Measurements from ENCODE around the gene SH3TC1.

Gene SH3TC1

DNA sequence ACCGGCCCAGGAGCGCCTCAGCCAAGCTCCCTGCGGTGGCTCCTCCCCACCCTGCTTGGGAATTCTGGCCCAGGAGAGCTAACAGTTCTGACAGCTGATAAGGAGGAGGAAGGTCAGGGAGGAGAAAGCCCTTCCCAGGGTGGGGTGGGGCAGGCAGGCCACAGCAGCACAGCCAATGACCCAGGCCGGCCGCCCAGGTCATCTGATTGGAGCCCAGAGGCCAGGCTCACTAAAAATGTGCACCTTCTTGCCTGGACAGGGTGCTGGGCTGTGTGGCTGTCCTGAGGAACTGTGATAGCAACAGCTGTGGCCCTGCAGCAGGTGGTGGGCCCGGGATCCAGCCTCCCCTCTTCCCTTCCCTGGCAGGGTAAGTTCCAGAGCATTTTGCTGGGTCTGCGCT lies 17.2 kb upstream of the SH3TC1 start:
- no peak for DNase-seq

DNA sequence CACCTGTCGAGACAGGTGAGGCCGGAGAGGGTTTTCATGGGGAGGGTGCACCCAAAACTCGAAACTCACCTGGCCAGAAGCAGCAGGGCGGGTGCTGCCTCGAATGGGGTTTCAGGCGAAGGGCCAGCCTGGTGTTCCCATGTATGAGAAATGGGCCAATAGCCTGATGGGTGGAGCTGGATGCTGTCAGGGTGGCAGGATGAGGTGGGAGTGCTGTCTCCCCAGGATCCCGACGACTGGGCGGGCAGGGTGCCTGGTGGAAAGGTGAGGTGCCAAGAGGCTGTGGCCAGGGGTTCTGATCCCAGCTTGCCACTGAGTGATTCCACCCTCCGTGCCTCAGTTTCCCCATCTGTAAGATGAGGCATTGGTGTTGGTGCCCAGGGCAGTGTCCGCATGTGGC lies 16.8 kb upstream of the SH3TC1 start:
- no peak for DNase-seq

GRCh38 chr4:8182858-8183725 lies 16.0 kb upstream of the SH3TC1 start:
- DNase-seq: no peak

DNA sequence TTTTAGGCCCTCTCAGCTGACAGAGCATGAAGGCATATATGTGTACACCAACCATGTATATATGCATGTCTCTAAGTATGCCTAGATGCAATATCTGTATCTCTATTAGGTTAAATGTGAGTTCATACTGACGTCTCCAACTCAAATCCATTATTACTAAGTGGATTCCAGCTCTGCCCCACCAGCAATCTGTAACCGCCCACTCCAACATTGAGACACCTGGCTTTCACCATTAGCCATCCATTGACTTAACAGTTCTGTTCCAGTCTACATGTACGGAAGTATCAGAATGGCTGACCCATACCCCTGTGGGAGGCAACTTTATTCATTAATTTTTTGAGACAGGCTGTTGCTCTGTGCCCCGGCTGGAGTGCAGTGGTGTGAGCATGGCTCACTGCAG lies 15.0 kb upstream of the SH3TC1 start:
- no peak for DNase-seq

GRCh38 chr4:8185295-8185694 lies 13.8 kb upstream of the SH3TC1 start:
- no peak for DNase-seq

- DNase-seq: no peak
Measured at GRCh38 chr4:8185930-8186329, 13.2 kb upstream of the SH3TC1 start.

DNA sequence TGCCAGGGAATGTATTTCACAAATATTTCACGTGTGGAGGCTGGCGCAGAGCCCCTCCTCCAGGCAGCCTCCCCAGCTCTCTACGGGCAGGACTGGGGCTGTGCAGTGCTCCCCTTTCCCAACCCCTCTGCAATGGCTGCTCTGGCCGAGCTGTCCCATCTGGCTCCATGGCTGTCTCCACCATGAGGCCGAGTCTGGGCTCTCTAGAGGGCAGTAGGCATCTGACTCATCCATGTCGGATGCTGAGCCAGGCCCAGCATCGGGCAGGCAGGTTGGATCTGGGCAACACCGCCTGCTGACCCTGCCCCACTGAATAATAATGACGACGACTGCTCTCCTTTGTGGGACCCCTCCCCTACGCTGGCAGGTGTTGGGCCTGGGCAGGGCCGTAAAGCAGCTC lies 11.0 kb upstream of the SH3TC1 start:
- DNase-seq: no peak

DNA sequence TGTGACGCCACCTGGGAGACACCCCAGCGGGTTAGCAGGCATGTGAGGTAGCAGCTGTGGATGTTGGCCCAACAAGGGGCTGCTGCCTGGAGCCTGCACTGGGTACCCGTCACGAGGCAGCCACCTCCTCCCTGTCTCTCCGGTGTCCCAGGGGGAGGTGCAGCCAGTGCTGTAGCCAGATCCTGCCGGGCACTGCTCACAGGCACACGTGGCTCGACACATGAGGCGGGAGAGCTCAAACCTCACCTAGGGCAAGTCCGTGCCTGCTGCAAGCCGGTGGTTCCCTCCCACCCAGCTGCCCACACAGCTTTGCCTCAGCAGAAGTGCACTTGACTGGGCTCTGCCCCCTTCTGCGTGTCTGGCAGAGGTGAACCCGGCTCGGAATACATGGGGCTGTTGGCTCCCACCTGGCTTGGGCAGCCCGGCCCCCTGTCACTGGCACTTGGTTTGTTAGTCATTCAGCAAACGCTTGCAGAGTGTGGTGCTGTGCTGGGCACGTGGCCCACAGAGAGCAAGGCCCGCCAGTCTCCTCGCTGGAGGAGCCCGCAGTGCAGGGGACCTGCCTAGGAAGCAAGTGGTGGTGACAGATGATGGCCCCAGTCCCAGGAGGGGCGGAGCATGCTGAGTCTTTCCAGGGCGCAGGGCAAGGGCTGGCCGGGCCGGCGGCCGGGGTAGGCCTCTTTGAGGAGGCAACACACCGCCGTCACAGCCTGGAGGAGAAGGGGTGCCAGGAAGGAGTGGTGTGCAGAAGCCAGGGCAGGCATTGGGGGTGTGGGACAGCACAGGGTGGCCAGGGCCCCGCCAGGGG lies 10.1 kb upstream of the SH3TC1 start:
- peak; percentile 37 for DNase-seq

- DNase-seq: no peak
Measured at GRCh38 chr4:8189551-8190466, 9.3 kb upstream of the SH3TC1 start.

DNA sequence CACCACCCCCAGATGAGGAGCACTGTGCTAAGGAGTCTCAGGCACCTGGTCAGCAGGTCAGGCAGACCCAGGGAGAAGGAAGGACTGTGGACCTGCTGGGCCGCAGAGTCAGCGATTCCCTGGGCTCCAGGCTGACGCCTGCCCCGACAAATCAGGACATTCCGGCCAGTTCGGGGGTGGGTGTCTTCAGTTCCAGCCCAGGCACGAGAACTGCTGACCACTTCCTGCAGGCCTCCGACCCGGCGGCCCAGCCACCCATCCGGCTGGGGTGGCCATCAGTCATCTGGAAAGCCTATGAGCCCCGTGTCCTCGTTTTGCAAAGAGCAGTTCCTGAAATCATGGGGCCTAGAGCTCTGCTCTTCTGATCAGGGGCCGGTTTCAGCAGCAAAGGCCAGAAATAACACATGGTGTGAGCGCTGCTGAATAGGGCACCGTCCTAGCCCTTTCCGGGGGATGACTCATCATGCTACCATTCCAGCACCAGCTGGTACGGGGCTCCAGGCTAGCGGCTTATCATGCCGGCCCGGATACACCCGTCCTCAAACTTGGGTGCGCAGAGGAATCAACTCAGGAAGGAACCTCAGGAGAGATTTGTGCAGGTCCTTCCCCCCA lies 7.8 kb upstream of the SH3TC1 start:
- DNase-seq: peak; percentile 42

DNA sequence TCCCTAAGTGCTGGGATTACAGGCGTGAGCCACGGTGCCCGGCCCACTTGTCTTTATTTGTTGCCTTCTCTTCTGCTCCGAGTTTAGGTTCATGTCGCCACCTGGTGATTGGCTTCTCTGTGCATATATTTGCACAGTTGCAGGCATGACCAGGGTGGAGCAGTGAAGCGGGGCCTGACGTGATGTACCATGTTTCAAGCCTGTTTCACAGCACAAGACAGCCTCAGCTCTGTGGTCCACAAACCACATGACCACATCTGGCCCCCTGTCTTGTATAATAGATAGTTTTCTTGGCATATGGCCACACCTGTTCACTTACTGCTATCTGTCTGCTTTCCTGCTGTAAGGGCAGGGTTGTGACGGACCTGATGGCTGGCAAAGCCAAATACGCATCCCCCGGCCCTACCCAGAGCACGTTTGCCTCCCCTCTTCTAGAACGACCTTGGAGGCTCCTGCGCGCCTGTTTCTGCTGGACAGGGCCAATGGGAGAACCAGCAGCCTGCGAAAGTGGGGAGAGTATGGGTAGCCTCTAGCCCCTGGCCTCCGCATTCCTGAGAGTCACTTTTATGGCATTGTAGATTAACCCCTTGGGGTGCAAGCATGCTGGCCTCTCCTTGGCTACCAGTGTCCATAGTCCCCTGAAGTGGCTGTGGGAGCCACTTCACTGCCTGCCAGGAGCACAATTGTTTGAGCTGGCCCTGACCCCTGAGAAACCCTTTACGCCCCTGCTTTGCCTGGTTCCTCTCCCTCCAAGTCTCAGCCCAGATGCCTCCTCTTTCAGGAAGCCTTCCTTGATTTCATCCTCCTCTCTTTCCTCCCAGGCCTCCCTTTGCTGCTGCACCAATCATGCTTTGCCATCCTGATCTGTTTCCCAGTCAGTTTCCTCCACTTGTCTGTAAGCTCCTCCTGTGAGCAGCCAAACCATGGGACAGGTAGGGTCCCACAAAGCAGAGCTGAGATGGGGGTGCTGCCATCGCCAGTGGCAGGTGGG lies 6.0 kb upstream of the SH3TC1 start:
- no peak for DNase-seq

DNA sequence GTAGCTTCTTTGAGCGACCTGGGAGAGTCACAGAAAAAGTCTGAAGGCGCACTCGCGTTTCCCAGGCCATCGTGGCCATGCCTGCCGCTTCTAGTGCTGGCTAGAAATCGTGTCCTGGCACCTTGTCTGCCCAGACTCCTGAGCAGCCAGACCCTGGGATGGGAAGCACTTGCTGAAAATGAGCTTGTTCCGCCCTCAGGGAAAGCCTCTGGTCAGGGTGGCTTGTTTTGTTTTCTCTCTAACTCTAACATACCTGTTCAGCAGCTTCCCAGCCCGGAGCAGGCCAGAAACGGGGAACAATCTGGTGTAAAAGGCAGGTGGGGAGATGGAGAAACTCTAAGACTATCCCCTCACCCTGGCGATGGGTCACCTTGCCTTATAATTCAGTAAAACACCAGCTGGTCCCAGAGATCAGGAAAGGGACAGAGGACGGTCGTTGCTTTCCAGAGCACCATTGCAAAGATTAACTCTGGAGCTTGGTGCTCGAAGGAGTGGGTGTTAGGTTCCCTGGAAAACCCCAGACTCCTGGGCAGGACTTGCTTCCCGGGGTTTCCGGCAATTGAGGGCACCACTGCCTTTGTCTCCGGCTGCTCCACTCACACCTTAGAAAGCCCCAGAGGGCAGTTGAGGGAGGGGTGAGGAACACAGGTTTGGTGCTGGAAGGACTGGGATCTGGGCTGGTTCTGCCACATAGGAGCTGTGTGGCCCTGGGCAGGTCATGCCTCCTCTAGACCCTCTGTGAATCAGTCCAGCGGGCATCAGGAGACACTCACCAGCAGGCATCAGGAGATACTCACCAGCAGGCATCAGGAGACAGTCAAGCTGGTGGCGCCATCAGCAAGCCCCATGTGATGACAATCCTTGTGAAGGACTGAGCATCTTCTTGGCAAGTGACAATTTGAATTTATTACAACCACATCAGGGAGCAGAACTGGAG lies 4.5 kb upstream of the SH3TC1 start:
- no peak for DNase-seq

- no peak for DNase-seq
Measured at GRCh38 chr4:8195431-8195830, 3.7 kb upstream of the SH3TC1 start.

DNA sequence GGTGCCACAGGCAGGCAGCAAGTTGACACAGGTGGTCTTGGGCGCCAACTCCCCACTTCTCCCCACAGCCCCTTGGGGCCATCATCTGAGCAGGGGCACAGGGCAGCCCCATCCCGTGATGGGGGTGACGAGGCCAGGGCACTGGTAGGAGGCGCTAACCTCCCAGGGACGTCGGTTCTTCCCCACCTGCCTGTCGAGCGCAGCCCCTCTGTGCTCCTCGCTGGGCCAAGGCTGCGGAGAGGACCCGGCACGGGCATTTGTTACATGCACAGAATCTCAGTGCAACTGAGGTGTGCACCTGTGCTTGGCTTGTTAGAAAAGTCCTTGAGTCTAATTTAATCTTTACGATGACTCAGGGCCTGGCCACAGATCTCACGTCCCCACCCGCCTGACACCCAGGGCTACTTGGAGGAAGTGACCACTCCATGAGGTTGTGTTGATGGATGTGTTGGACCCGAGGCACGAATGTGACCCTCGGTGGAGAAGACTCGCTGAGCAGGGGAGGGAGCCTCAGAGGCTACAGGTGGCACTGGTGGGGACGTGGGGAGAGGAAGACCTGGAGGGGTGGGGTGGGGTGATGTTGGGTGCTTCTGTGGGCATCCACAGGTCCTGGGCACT lies 3.1 kb upstream of the SH3TC1 start:
- DNase-seq: no peak

DNA sequence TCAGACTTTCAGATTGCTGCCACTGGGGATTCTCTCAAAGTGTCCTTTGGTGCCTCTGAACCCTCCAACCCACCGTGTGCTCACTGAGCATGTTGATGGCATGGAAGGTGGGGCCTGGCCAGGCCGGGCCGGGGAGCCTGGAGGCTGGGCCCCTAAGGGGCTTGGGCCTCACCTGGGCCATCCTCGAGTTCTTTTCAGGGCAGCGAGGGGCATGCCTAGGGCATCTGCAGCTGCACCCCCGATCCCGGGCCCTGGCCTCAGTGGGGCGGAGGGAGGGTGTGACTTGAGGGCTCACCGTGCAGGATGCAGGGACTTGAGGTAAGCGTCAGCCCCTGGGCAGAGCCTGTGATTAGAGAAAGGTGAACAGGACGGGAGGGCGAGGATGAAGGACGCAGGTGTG lies 1.6 kb upstream of the SH3TC1 start:
- no peak for DNase-seq

GRCh38 chr4:8198206-8198905 lies 734 bp upstream of the SH3TC1 start:
- no peak for DNase-seq

DNA sequence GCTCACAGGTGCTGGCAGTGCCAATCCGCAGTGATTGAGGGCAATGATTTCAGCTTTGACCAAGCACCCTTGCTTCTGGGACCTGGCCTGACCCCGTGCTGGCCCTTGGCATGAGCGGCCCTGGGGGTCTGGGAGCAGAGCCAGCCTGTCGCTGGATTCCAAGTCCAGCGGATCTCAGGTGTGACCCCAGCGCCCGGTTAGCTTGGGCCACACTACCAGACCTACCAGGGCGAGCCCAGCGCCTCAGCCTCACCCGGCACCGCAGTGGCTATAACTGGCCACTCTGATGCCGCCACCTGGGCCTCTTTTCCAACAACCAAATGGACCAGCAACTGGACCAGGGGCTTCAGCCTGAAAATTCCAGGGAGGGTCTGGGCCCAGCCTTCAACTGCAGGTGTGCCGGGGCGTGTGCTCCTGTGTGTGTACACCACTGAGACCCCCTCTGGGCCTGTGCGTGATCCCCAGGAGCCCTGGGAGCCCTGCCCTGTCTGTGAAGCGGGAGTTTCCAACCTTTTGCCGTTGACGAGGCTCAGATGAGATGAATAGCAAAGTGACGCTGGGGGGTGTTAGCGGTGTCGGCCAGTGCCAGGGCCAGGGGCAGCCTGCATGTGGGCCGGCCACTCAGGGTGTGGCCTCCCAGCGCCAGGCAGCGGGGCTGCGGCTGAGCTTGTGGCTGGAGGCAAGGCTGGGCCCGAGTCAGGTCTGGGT lies 658 bp downstream of the SH3TC1 start:
- DNase-seq: no peak

GRCh38 chr4:8200302-8200975 lies 1.3 kb downstream of the SH3TC1 start:
- no peak for DNase-seq
